Breast epithelium (tissue), 4 donors: ENCODE data around the gene GRIK5. TPM values are rescaled to one million over a fixed set of nuclear protein-coding genes. Genes with fewer than 3 reads are reported as not detected.

Source experiments
- DNase-seq, 2 donors: peaks; one replicate each; pipeline ENCODE4 v3.0.0-alpha.2; 2019; ENCODE audit warnings: low spot score in 2 of 2
- H3K27ac ChIP-seq, 2 donors: fragments of 200-600 bp; sonication (generic) in 1 of 2; one replicate each; pipeline ENCODE4 v1.5.1; 2016 to 2019; ENCODE audit warnings: mild to moderate bottlenecking in 1 of 2
- H3K27me3 ChIP-seq, 2 donors: fragments of 200-600 bp; sonication (generic) in 1 of 2; one replicate each; pipeline versions ENCODE4 v1.5.1 to v1.6.0; 2017 to 2019; ENCODE audit warnings: control low read depth in 1 of 2, mild to moderate bottlenecking in 1 of 2
- H3K36me3 ChIP-seq: fragments of 200-600 bp; one replicate; pipeline ENCODE4 v1.5.1; 2019
- H3K4me1 ChIP-seq, 2 donors: fragments of 200-600 bp; sonication (generic); one replicate each; pipeline ENCODE4 v1.5.1; 2016 to 2019; ENCODE audit warnings: control low read depth in 1 of 2
- H3K4me3 ChIP-seq, 3 donors: fragments of 200-600 bp; sonication (generic); 1 replicate in 2 of 3; 2 replicates in 1 of 3; pipeline ENCODE4 v1.5.1; 2016 to 2019; ENCODE audit warnings: mild to moderate bottlenecking in 3 of 3, moderate library complexity in 2 of 3
- H3K9me3 ChIP-seq, 2 donors: fragments of 200-600 bp; sonication (generic) in 1 of 2; one replicate each; pipeline ENCODE4 v1.5.1; 2016 to 2019; ENCODE audit warnings: control low read depth in 1 of 2
- CTCF ChIP-seq, 3 donors: fragments of 450-650 bp; IDR thresholded peaks; one replicate each; pipeline ENCODE4 v1.5.1; 2016 to 2017; ENCODE audit warnings: antibody characterized with exemption in 3 of 3, mild to moderate bottlenecking in 3 of 3, moderate library complexity in 3 of 3
- POLR2A ChIP-seq: fragments of 450-650 bp; IDR thresholded peaks from one replicate; pipeline ENCODE4 v1.6.1; 2016; ENCODE audit warnings: antibody characterized with exemption, mild to moderate bottlenecking, moderate library complexity
- POLR2AphosphoS5 ChIP-seq, 3 donors: sonication (generic); formaldehyde crosslinking; IDR thresholded peaks; one replicate each; pipeline ENCODE4 v1.6.1; 2017; ENCODE audit warnings: antibody characterized with exemption in 3 of 3
- intact Hi-C: fragments of 100-400 bp; cut with DNase I; formaldehyde crosslinking; loops from one replicate; pipeline ENCODE4 v1.15.1; 2023; ENCODE audit warnings: low total_unique reads
- total RNA-seq, 3 donors: library from RNA; depleted of rRNA; stranded (reverse); fragments of >200 nt; gene quantifications; one replicate each; pipeline ENCODE4 v1.1.0, GENCODE V29; 2016

GRIK5 gene
- total RNA-seq, 3 donors from 2014 or later: 1.6 to 1.9 TPM; not detected in 1

GRCh38 chr19:42059196-42059595, 10.8 kb downstream of the GRIK5 start:
- TF ChIP-seq CTCF (IDR thresholded peaks at IDR 0.05): no peak
- no peak for TF ChIP-seq POLR2A
- no peak for TF ChIP-seq POLR2AphosphoS5 (IDR thresholded peaks at IDR 0.05)
- H3K27me3 ChIP-seq: no peaks in the 10 kb centered on the region
- H3K36me3 ChIP-seq: no peaks in the 10 kb centered on the region
- no peaks in the 10 kb centered on the region for H3K9me3 ChIP-seq
- intact Hi-C loops: no loop called here
- no peak overlapping the region for H3K4me3 ChIP-seq
- H3K27ac ChIP-seq: no peak overlapping the region
- H3K4me1 ChIP-seq: no peaks in the 10 kb centered on the region
- no peak for DNase-seq

- TF ChIP-seq POLR2A (no peak), CTCF (IDR thresholded peaks at IDR 0.05) (no peak), POLR2AphosphoS5 (IDR thresholded peaks at IDR 0.05) (no peak)
- Histone ChIP-seq H3K9me3 (no peaks in the 10 kb centered on the region), H3K27me3 (no peaks in the 10 kb centered on the region), H3K4me3 (no peak overlapping the region), H3K36me3 (no peaks in the 10 kb centered on the region), H3K27ac (no peak overlapping the region), H3K4me1 (no peaks in the 10 kb centered on the region)
- intact Hi-C loops: no loop called here
- DNase-seq: no peak
Measured at GRCh38 chr19:42057846-42058245, 12.2 kb downstream of the GRIK5 start.

- Histone ChIP-seq H3K4me3 (no peak overlapping the region), H3K36me3 (no peaks in the 10 kb centered on the region), H3K27ac (no peak overlapping the region), H3K9me3 (no peaks in the 10 kb centered on the region), H3K27me3 (no peaks in the 10 kb centered on the region), H3K4me1 (no peaks in the 10 kb centered on the region)
- intact Hi-C loops: no loop called here
- no peak for DNase-seq
- TF ChIP-seq POLR2A (no peak), CTCF (IDR thresholded peaks at IDR 0.05) (no peak), POLR2AphosphoS5 (IDR thresholded peaks at IDR 0.05) (no peak)
Measured at GRCh38 chr19:42054205-42054604, 15.8 kb downstream of the GRIK5 start.

GRCh38 chr19:42053037-42053935, 16.7 kb downstream of the GRIK5 start:
- Histone ChIP-seq H3K9me3 (no peaks in the 10 kb centered on the region), H3K27me3 (no peaks in the 10 kb centered on the region), H3K4me1 (no peaks in the 10 kb centered on the region), H3K27ac (no peak overlapping the region), H3K36me3 (no peaks in the 10 kb centered on the region), H3K4me3 (no peak overlapping the region)
- TF ChIP-seq POLR2AphosphoS5 (IDR thresholded peaks at IDR 0.05) (no peak), POLR2A (no peak), CTCF (IDR thresholded peaks at IDR 0.05) (no peak)
- DNase-seq: no peak
- intact Hi-C loops: no loop called here

- intact Hi-C loops: no loop called here
- H3K36me3 ChIP-seq: no peaks in the 10 kb centered on the region
- no peaks in the 10 kb centered on the region for H3K27me3 ChIP-seq
- H3K4me1 ChIP-seq: no peaks in the 10 kb centered on the region
- H3K9me3 ChIP-seq: no peaks in the 10 kb centered on the region
- no peak for TF ChIP-seq CTCF (IDR thresholded peaks at IDR 0.05)
- no peak for TF ChIP-seq POLR2AphosphoS5 (IDR thresholded peaks at IDR 0.05)
- TF ChIP-seq POLR2A: no peak
- no peak overlapping the region for H3K27ac ChIP-seq
- H3K4me3 ChIP-seq: no peak overlapping the region
- no peak for DNase-seq
Measured at GRCh38 chr19:42052241-42052863, 17.7 kb downstream of the GRIK5 start.
